ENCODE results near the gene EPPIN. TPM values are rescaled to one million over a fixed set of nuclear protein-coding genes. Genes with fewer than 3 reads are reported as not detected.

EPPIN gene
- total and polyA plus RNA-seq, 10 of the 15 experiments (the other 5 are each of a cell fraction or from before 2014, with no cell fraction given) = not detected

GRCh38 chr20:45508068-45508886, 38.9 kb downstream of the EPPIN start:
- Histone ChIP-seq H3K9ac (ENCODE audit: control insufficient read depth, insufficient read depth, low read length) (no peak overlapping the region), H3K4me2 (ENCODE audit: control insufficient read depth, insufficient read depth) (no peak overlapping the region), H3K27me3 (replicated peaks in 1 of 2; ENCODE audit: control insufficient read depth in 2 of 2, insufficient read depth in 2 of 2, low read length in 1 of 2) (peaks cover 0 to 2% of the 10 kb centered on the region in 2 experiments; a peak in 1 of 4 replicates), H2AFZ (ENCODE audit: control insufficient read depth, low read depth, low read length) (no peak overlapping the region), H3K9me3 (replicated peaks; ENCODE audit: control insufficient read depth, insufficient read depth, low read length) (no peaks in the 10 kb centered on the region; the same call in 2 of the 3 replicates), H4K20me1 (ENCODE audit: control insufficient read depth, insufficient read depth) (no peaks in the 10 kb centered on the region), H3K36me3 (ENCODE audit: control insufficient read depth in 2 of 2, insufficient read depth in 2 of 2, low read length in 1 of 2) (no peaks in the 10 kb centered on the region), H3K4me3 (no peak overlapping the region), H3K27ac (ENCODE audit: control insufficient read depth, insufficient read depth) (no peak overlapping the region), H3K79me2 (ENCODE audit: control insufficient read depth, insufficient read depth, low read length) (no peaks in the 10 kb centered on the region), H3K4me1 (ENCODE audit: control insufficient read depth, insufficient read depth, low read length) (peaks cover 5% of the 10 kb centered on the region)
- ATAC-seq (no peak), FAIRE-seq (no peak), DNase-seq (ENCODE audit: low read depth, low spot score) (no peak)
- SMC1A ChIA-PET (ENCODE audit: uncharacterized antibody, unreplicated experiment) = no interaction called here
- CTCF ChIA-PET = no interaction called here
- intact Hi-C loops (cut with micrococcal nuclease; ENCODE audit: unreplicated experiment) (no loop called here), in situ Hi-C loops (cut with MboI) (no loop called here)
- 13% methylated on average over 7 of the region's 7 CpGs for WGBS (ENCODE audit: insufficient coverage, insufficient replicate concordance, low lambda C conversion rate, missing lambda C conversion rate)
- RAD21 ChIA-PET (ENCODE audit: unreplicated experiment) = no interaction called here
- POLR2A ChIA-PET = no interaction called here
- no TSS peak for BruUV-seq (replicated peaks)
- TF ChIP-seq ATF3 (IDR thresholded peaks at IDR 0.05; ENCODE audit: borderline replicate concordance, extremely low read depth, low read depth, low read length) (no peak), CHD2 (IDR thresholded peaks at IDR 0.05; ENCODE audit: borderline replicate concordance, low read depth, low read length) (no peak), SUPT20H (IDR thresholded peaks at IDR 0.05; ENCODE audit: borderline replicate concordance, control insufficient read depth, low read depth, low read length) (no peak), ZNF622 (IDR thresholded peaks at IDR 0.05) (no peak), IKZF2 (IDR thresholded peaks at IDR 0.05) (no peak), PAX8 (IDR thresholded peaks at IDR 0.05) (no peak), IKZF1 (conservative IDR thresholded peaks at IDR 0.05) (no peak), GATAD2B (conservative IDR thresholded peaks at IDR 0.05; ENCODE audit: low read depth) (no peak), HDAC6 (IDR thresholded peaks at IDR 0.05; ENCODE audit: unreplicated experiment) (no peak), MXI1 (IDR thresholded peaks at IDR 0.05; ENCODE audit: low read depth, low read length) (no peak), JUND (IDR thresholded peaks at IDR 0.05; ENCODE audit: low read depth, low read length) (no peak), PKNOX1 (IDR thresholded peaks at IDR 0.05) (no peak), SIX5 (IDR thresholded peaks at IDR 0.05; ENCODE audit: low read depth, low read length, severe bottlenecking) (no peak), FOS (IDR thresholded peaks at IDR 0.05; ENCODE audit: borderline replicate concordance, extremely low read depth, insufficient read length) (no peak), PBX3 (IDR thresholded peaks at IDR 0.05; ENCODE audit: insufficient replicate concordance, low read depth, low read length) (no peak), PRDM15 (CRISPR knock-in tag; IDR thresholded peaks at IDR 0.05) (no peak), CHD1 (IDR thresholded peaks at IDR 0.05; ENCODE audit: low read depth, low read length) (no peak), BMI1 (IDR thresholded peaks at IDR 0.05; ENCODE audit: borderline replicate concordance) (no peak)

All from GM12878 (cell line).